Upper lobe of right lung (tissue), 1 donor: ENCODE measurements around the gene CCDC13. TPM values are rescaled to one million over a fixed set of nuclear protein-coding genes. Genes with fewer than 3 reads are reported as not detected.

Experiments used
- ATAC-seq: fragments of 200-7000 bp; cut with Tn5 transposase; one replicate; pipeline ENCODE4 v1.9.1; 2020; ENCODE audit warnings: mild to moderate bottlenecking, moderate library complexity
- DNase-seq: peaks from one replicate; pipeline ENCODE4 v3.0.0-alpha.2; 2020
- H3K27ac ChIP-seq: fragments of 200-600 bp; one replicate; pipeline ENCODE4 v1.8.0; 2022
- H3K27me3 ChIP-seq: fragments of 200-600 bp; one replicate; pipeline ENCODE4 v1.8.0; 2022; ENCODE audit warnings: mild to moderate bottlenecking
- H3K36me3 ChIP-seq: fragments of 200-600 bp; one replicate; pipeline ENCODE4 v1.8.0; 2022
- H3K4me1 ChIP-seq: fragments of 200-600 bp; one replicate; pipeline ENCODE4 v1.8.0; 2022
- H3K4me3 ChIP-seq: fragments of 200-600 bp; one replicate; pipeline ENCODE4 v1.8.0; 2022; ENCODE audit warnings: mild to moderate bottlenecking
- H3K9me3 ChIP-seq: fragments of 200-600 bp; one replicate; pipeline ENCODE4 v1.8.0; 2022
- intact Hi-C: fragments of 100-400 bp; cut with DNase I; formaldehyde crosslinking; loops from one replicate; pipeline ENCODE4 v1.11.0; 2022
- long read RNA-seq: library from polyadenylated mRNA; unstranded; transcript quantifications from one replicate; pipeline ENCODE4 v2.0.0, GENCODE V29; 2021
- total RNA-seq: library from RNA; stranded (reverse); fragmentation: NEBNext Ultra II Directional; extraction: Animal tissue kit (Norgen Biotek cat#: 25700); gene quantifications from one replicate; pipeline ENCODE4 v1.2.1, GENCODE V29; 2021
- TF ChIP-seq, protein P1 (sequence below): fragments of 200-600 bp; IDR thresholded peaks from one replicate; pipeline ENCODE4 v1.8.0; 2022; ENCODE audit warnings: antibody characterized with exemption
- donor health status: DM: no; HTN: yes; CAD: no; lungs with severe emphysema.

CCDC13 gene, protein sequence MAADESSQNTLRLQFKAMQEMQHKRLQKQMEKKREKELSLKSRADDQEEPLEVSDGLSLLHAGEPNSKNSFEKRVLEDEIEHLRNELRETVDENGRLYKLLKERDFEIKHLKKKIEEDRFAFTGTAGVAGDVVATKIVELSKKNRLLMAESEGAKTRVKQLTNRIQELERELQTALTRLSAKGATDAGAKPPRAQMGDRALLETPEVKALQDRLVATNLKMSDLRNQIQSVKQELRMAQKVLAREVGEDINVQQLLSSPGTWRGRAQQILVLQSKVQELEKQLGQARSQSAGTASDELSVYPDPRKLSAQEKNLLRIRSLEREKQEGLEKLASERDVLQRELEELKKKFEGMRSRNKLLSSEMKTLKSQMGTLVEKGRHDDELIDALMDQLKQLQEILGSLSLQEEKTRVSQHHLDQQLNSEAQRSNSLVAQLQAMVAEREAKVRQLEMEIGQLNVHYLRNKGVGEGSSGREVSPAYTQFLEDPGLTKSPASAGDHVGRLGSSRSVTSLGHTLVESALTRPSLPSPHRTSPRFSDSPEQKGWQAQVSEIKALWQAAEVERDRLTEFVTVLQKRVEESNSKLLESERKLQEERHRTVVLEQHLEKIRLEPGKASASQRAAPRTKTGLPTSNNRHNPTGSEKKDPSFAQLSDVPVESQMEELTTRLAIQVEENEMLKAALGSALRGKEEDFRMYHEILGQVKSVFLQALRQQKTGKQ
- total RNA-seq: 0.87 TPM
- long read RNA-seq, partial matches to known transcripts: 1 of 3 reads
- long read RNA-seq, other reads (novel, unspliced or antisense): 1 of 3 reads

DNA sequence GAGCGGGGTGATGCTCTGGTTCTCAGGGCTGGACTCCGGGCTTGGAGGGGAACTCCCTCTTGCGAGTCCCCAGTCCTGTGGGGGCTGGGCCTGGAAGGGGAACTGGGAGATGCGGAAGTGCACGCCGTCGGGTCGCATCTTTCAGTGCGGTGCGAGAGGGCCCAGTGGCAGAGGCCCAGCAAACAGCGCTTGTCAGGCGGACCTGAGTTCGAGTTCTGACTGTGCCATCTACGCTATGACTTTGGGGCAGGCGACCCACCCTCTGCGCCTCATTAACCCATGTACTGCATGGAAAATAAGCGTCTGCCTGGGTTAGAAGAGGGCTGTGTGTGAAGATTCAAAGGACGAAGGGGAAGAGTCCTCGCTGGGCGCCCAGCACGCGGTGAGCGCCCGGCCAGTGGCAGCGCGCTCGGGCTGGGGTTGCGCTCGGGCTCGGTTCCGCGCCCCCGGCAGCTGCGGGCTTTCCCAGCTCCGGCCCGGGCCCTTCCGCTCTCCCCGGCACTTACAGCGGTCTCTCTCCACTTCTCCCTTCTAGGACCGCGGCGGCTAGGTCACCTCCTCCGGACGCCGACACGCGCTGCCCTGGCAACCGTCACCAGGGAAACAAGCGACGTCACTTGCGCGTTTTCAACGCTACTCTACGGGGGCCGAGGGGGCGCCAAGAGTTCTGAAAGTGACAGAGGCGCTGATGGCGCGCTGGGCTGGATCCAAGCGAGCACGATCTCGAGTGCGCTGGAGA, at the start of gene CCDC13:
TSS of gene CCDC13 (minus strand) at position 584 of the 739 bp plus-strand sequence. CDS start 14,908 bp downstream, outside the sequence.
- H3K4me3 ChIP-seq: peak within 1 kb of the TSS; percentile 57
- intact Hi-C loops: no loop called here
- TF ChIP-seq, protein P1, sequence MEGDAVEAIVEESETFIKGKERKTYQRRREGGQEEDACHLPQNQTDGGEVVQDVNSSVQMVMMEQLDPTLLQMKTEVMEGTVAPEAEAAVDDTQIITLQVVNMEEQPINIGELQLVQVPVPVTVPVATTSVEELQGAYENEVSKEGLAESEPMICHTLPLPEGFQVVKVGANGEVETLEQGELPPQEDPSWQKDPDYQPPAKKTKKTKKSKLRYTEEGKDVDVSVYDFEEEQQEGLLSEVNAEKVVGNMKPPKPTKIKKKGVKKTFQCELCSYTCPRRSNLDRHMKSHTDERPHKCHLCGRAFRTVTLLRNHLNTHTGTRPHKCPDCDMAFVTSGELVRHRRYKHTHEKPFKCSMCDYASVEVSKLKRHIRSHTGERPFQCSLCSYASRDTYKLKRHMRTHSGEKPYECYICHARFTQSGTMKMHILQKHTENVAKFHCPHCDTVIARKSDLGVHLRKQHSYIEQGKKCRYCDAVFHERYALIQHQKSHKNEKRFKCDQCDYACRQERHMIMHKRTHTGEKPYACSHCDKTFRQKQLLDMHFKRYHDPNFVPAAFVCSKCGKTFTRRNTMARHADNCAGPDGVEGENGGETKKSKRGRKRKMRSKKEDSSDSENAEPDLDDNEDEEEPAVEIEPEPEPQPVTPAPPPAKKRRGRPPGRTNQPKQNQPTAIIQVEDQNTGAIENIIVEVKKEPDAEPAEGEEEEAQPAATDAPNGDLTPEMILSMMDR: no peak
- peak within 1 kb of the TSS; percentile 79 for H3K27ac ChIP-seq
- H3K36me3 ChIP-seq: no peaks in the 10 kb centered on the region
- no peaks in the 10 kb centered on the region for H3K9me3 ChIP-seq
- DNase-seq (peak; percentile 98), ATAC-seq (peak; percentile 98)
- no peaks in the 10 kb centered on the region for H3K27me3 ChIP-seq
- peaks cover 7% of the 10 kb centered on the region for H3K4me1 ChIP-seq

DNA sequence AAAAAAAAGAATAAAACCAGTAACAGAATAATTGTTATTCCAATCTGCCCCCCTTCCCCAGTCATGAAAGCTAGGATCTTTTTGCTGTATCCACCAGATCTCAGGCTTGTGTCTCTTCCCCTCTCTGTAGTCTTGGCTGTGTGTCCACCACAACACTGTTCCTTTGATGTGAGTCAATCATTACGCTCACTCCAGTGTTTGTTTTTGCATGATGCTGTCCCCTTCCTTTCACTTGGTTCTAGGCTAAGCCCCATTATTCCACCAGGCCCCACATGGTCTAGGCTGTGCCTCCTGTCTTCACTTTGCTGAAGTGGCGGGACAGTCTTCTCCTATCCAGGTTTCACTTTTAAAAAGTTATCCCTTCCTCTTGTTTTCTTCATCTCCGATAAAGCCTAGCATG, 49.8 kb upstream of the CCDC13 start:
- Histone ChIP-seq H3K27ac (no peak overlapping the region), H3K27me3 (no peaks in the 10 kb centered on the region), H3K36me3 (no peaks in the 10 kb centered on the region), H3K4me3 (no peak overlapping the region), H3K9me3 (no peaks in the 10 kb centered on the region), H3K4me1 (peaks cover 3% of the 10 kb centered on the region)
- intact Hi-C loops: no loop called here
- DNase-seq (no peak), ATAC-seq (no peak)
- TF ChIP-seq, protein P1: no peak

DNA sequence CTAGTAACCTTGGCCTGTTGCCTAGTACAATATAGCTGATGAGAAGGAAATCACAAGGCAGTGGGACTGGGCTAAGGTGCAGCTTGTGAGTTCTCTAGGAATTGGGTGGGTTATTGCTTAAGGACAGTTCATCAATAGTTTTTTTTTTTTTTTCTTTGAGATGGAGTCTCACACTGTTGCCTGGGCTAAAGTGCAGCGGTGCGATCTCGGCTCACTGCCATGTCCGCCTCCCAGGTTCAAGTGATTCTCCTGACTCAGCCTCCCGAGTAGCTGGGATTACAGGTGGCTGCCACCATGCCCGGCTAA, 47.6 kb upstream of the CCDC13 start:
- no peaks in the 10 kb centered on the region for H3K36me3 ChIP-seq
- no peak overlapping the region for H3K4me3 ChIP-seq
- no peak for ATAC-seq
- no peak overlapping the region for H3K27ac ChIP-seq
- no peaks in the 10 kb centered on the region for H3K27me3 ChIP-seq
- no peak for DNase-seq
- TF ChIP-seq, protein P1: no peak
- H3K4me1 ChIP-seq: peaks cover 3% of the 10 kb centered on the region
- H3K9me3 ChIP-seq: no peaks in the 10 kb centered on the region
- intact Hi-C loops: no loop called here

DNA sequence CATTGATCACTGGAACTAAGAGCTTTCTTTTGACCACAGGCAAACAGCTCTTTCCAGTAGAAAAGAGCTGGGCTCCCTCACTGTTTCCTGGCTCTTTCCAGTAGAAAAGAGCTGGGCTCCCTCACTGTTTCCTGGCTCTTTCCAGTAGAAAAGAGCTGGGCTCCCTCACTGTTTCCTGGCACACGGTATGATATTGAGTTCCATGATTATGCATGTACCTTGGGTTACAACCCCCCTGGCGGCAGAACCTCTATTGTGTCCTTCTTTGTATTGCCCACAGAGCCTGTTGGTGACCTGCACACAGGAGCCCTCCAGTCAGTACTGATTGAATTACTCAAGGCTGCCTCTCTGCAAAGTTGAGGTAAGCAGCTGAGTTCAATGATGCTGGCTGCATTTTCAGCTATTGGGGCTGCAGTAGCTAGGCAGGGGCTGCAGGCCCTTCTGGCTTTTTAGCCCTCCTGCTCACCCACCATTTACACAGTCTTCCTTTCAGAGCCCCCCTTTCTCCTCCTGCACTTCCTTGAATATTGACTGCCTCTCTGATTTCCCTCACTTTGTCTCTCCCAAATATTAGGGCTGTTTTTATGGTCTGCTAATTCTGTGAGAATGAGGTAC, 46.4 kb upstream of the CCDC13 start:
- DNase-seq: no peak

DNA sequence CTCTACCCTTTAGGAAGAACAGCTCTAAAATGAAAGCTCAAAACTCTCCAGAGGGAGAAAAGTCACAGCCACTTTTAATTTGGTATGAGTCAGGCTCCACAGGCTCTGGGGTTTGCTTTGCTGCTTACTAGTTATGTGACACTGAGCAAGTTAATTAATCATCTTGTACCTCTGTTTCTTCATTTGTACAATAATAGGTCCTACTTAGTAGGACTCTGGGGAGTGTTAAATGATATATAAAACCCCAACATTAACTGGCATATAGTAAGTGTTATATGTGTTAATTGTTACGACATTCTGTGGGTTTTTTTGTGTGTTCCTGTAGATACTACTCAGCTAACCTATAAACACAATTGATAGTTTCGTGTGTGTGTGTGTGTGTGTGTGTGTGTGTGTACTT, 42.8 kb upstream of the CCDC13 start:
- no peak for DNase-seq
- H3K27ac ChIP-seq: no peak overlapping the region
- H3K4me1 ChIP-seq: peaks cover 3% of the 10 kb centered on the region
- TF ChIP-seq, protein P1: no peak
- no peak for ATAC-seq
- no peaks in the 10 kb centered on the region for H3K9me3 ChIP-seq
- H3K36me3 ChIP-seq: no peaks in the 10 kb centered on the region
- H3K4me3 ChIP-seq: no peak overlapping the region
- no peaks in the 10 kb centered on the region for H3K27me3 ChIP-seq
- intact Hi-C loops: no loop called here

More for the DNA sequence above, 46.4 kb upstream of the CCDC13 start:
- no peak overlapping the region for H3K27ac ChIP-seq
- peak; percentile 67 for ATAC-seq
- H3K9me3 ChIP-seq: no peaks in the 10 kb centered on the region
- TF ChIP-seq, protein P1: no peak
- no peak overlapping the region for H3K4me3 ChIP-seq
- peaks cover 3% of the 10 kb centered on the region for H3K4me1 ChIP-seq
- no peaks in the 10 kb centered on the region for H3K27me3 ChIP-seq
- no peaks in the 10 kb centered on the region for H3K36me3 ChIP-seq
- intact Hi-C loops: no loop called here
